B cell (primary cell): Measurements from ENCODE around the gene TFDP1.

Experiments
- EZH2 ChIP-seq: IDR thresholded peaks from 2 replicates; pipeline ENCODE4 v1.6.1; 2012; ENCODE audit warnings: borderline replicate concordance, low read depth, mild to moderate bottlenecking, moderate library complexity, low read length; ENCODE audit not compliant: insufficient read depth, poor library complexity, severe bottlenecking
- TF ChIP-seq, protein P1 (sequence below): fragments of 200-600 bp; IDR thresholded peaks from one replicate; pipeline ENCODE4 v1.8.0; 2022; ENCODE audit warnings: antibody characterized with exemption, mild to moderate bottlenecking

DNA sequence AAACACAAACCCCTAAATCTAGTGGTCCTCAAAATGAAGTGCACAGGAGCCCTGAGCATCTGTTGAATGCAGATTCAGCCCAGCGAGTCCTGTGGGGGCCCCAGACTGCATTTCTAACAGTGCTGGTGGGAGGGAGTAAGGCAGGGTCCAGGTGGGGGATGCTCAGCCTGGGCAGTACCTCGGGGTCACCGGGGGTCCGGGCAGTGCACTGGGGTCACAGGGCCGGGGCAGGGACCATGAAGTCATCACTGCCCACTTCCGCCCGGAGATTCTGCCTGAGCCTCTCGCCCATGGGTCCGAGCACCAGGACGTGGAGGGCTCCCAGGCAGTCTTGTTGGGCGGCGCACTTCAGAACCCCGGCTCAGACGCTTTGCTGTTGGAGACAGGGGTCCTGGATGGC is 74.3 kb downstream of the TFDP1 start:
- TF ChIP-seq, protein P1, sequence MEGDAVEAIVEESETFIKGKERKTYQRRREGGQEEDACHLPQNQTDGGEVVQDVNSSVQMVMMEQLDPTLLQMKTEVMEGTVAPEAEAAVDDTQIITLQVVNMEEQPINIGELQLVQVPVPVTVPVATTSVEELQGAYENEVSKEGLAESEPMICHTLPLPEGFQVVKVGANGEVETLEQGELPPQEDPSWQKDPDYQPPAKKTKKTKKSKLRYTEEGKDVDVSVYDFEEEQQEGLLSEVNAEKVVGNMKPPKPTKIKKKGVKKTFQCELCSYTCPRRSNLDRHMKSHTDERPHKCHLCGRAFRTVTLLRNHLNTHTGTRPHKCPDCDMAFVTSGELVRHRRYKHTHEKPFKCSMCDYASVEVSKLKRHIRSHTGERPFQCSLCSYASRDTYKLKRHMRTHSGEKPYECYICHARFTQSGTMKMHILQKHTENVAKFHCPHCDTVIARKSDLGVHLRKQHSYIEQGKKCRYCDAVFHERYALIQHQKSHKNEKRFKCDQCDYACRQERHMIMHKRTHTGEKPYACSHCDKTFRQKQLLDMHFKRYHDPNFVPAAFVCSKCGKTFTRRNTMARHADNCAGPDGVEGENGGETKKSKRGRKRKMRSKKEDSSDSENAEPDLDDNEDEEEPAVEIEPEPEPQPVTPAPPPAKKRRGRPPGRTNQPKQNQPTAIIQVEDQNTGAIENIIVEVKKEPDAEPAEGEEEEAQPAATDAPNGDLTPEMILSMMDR, result no peak
- TF ChIP-seq EZH2, result no peak
